ENCODE results near the gene PDZRN3.

DNA sequence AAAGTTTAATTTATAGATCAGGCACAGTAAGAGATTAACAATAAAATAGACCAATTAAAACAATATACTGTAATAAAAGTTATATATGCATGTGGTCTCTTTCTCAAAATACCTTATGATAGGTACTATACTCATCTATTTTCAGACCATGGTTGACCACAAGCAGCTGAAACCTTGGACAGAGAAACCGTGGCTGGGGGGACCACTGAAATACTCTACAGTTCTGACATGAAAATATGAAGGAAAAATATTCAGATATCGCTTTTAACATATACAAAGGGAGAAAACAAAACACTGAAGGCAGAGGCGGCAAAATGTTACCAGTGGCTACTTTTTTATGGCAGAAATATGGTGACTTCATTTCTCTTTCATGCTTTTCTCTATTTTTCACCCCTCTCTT, 114.0 kb downstream of the PDZRN3 start:
- TF ChIP-seq CTCF (IDR thresholded peaks at IDR 0.05; ENCODE audit: poor library complexity) (no peak), EZH2phosphoT487 (IDR thresholded peaks at IDR 0.05; ENCODE audit: low read depth, severe bottlenecking, unreplicated experiment) (no peak), EZH2 (IDR thresholded peaks at IDR 0.05; ENCODE audit: borderline replicate concordance) (no peak)
